SH-SY5Y (cell line): ENCODE data around the gene ACO1.

Experiments
- GATA2 ChIP-seq: IDR thresholded peaks from 2 replicates; pipeline ENCODE4 v1.6.1; 2011; ENCODE audit warnings: mild to moderate bottlenecking, low read depth, low read length
- GATA3 ChIP-seq: IDR thresholded peaks from 2 replicates; pipeline ENCODE4 v1.6.1; 2011; ENCODE audit warnings: low read depth, mild to moderate bottlenecking, low read length, moderate library complexity

- TF ChIP-seq GATA3 (no peak), GATA2 (no peak)
Observed at GRCh38 chr9:32404402-32404801, 20.0 kb downstream of the ACO1 start.
